Stimulated activated CD4-positive, alpha-beta T cell treated with anti-CD3 and anti-CD28 coated beads, Interleukin-4, amount 100 ng/mL, for 24 hours (primary cell): ENCODE data around the gene GCC1.

ENCODE experiments used
- DNase-seq: peaks from one replicate; pipeline ENCODE4 v3.0.0-alpha.2; 2020

GCC1 gene

GRCh38 chr7:127585044-127585953 lies at the start of gene GCC1:
TSS of gene GCC1 (minus strand) at chr7:127585596. CDS start at chr7:127585182, 414 bp downstream.
- DNase-seq = peak; percentile 93

- DNase-seq = no peak
These were observed 47.0 kb upstream of the GCC1 start for GRCh38 chr7:127632276-127632910.

- peak; percentile 26 for DNase-seq
These were observed 44.0 kb upstream of the GCC1 start for GRCh38 chr7:127629268-127629854.

- DNase-seq = no peak
These were observed 43.0 kb upstream of the GCC1 start for GRCh38 chr7:127628445-127628844.

GRCh38 chr7:127625331-127625730 lies 39.9 kb upstream of the GCC1 start:
- no peak for DNase-seq

- no peak for DNase-seq
These were observed 35.2 kb upstream of the GCC1 start for GRCh38 chr7:127620406-127621233.

GRCh38 chr7:127619681-127620405 lies 34.4 kb upstream of the GCC1 start:
- DNase-seq = no peak

- no peak for DNase-seq
These were observed 33.4 kb upstream of the GCC1 start for GRCh38 chr7:127618775-127619174.

GRCh38 chr7:127618042-127618441 lies 32.6 kb upstream of the GCC1 start, which contains the start of gene PAX4:
TSS of gene PAX4 (minus strand) at chr7:127618142. CDS start at chr7:127615928, 2,214 bp downstream.
- no peak for DNase-seq

- no peak for DNase-seq
These were observed 31.3 kb upstream of the GCC1 start for GRCh38 chr7:127616724-127617123.

- DNase-seq = no peak
These were observed 26.9 kb upstream of the GCC1 start for GRCh38 chr7:127612263-127612662.

- no peak for DNase-seq
These were observed 23.9 kb upstream of the GCC1 start for GRCh38 chr7:127609297-127609696.

- no peak for DNase-seq
These were observed 23.1 kb upstream of the GCC1 start for GRCh38 chr7:127608446-127608845.

- DNase-seq = no peak
These were observed 15.5 kb upstream of the GCC1 start for GRCh38 chr7:127600885-127601284.

GRCh38 chr7:127598318-127598717 lies 12.9 kb upstream of the GCC1 start:
- DNase-seq = no peak

GRCh38 chr7:127595737-127596136 lies 10.3 kb upstream of the GCC1 start:
- DNase-seq = no peak

- DNase-seq = no peak
These were observed 9.1 kb upstream of the GCC1 start for GRCh38 chr7:127594490-127594889.

- DNase-seq = no peak
These were observed 7.2 kb upstream of the GCC1 start for GRCh38 chr7:127592550-127592949.

GRCh38 chr7:127591591-127591990 lies 6.2 kb upstream of the GCC1 start:
- no peak for DNase-seq

- no peak for DNase-seq
These were observed 5.8 kb upstream of the GCC1 start for GRCh38 chr7:127591189-127591588.

- no peak for DNase-seq
These were observed 4.5 kb upstream of the GCC1 start for GRCh38 chr7:127589896-127590295.
